Stimulated activated CD4-positive, alpha-beta T cell treated with anti-CD3 and anti-CD28 coated beads, Interleukin-4, amount 100 ng/mL, for 1 hour (primary cell): ENCODE measurements around the gene CUBN.

Experiments used
- DNase-seq: peaks from one replicate; pipeline ENCODE4 v3.0.0-alpha.2; 2020

The CUBN gene

DNA sequence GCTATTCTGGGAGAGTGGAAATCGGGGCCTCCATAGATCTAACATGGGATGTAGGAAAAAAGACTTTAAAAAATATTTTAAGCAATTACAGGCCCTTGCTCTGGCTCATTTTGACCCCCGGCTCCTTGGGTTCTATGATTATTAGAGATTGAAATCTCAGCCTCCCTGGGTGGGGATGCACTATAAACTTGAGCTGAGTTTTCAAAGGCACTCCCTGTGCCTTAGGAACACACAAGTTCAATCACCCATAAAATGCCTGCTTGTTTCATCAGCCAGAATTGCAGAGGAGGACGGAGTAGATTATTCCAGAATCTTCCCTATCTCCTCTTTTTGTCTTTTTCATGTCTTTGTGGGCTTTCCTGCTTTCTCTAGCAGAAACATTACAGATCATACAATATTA lies 145.4 kb downstream of the CUBN start:
- DNase-seq, result no peak

DNA sequence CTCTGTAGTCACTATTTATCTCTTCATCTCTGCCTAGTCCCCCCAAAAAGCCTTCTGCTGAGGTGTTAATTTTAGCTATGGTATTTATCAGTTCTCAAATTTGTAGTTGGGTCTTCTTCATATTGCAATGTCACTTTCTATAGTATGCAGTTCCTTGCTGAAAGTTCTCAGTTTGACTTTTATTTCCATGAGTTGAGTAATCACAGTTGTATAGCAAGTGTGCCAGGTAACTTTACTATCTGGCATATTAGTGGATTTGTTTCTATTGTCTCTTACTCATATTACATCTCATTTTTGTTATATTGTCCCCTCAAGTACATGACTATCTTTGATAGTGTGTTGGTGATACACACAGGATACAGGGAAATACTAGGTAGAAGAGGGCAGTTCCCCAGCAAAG lies 152.8 kb downstream of the CUBN start:
- no peak for DNase-seq

DNA sequence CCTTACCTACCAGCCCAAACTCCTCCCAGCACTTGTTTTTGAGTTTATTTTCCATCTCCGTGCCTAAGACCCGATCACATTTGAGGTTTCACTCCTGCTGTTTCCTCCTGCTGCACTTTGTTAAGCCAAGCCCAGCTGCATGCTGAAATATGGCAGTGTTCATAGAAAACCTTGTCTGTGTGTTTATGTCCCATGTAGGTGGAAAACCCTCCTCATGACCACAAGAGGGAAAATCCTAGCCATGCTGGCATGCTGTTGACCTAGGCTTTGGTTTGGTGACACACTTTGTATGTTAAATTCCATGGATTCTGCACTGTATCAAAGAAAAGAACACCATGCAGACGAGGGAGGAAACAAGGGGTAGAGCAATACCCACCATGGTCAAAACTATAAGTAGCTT lies 154.4 kb downstream of the CUBN start:
- DNase-seq, result no peak

DNA sequence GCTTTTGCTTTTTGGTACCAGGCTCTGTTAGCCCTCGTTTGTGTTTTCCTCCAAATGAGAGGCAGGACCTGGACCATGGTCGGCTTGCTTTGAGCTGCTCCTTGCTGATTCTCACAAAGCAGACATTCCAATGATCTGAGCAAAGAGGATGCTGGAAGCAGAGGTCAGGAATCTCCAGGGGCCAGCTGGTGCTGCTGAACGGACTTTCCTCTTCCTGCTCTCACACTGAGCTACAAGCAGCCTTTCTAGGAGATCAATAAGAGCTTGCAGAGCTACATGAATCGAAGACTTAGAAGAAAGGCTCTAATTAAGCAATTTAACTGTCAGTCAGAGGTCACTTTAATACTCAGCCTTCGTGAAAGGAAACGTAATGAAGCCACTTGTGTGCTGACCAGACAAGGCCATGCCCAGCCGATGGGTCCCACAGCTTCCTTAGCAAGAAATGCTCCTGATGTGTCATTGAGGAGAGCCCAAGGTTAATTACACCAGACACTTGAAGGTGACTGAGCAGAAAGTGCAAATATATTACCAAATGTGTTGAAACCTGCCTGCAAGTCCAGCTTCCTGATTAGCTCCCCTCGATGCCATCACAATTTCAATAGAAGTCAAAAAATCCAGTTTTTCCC lies 161.1 kb downstream of the CUBN start:
- no peak for DNase-seq

DNA sequence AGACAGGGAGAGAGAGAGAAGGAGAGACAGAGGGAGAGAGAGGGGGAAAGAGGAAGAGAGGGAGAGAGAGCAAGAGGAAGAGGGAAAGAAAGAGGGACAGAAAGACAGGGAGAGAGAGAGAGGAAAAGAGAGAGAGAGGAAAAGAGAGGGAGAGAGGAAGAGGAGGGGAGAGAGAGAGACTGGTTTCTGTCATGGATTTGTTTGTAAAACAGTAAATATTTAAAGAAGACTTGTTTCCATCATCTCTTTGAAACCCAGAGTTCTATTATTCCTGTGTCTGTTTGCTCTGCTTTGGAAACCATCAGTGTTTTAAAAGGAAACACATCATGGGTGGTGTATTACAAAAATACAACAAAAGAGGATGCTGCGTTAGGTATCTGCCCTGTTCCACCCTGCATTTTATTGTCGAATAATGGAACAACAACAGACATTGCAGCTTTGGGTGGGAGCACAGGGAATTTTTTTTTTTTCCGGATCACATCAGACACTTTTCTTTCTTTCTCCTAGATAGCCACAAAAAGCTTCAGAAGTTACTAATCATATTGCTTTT lies 161.7 kb downstream of the CUBN start:
- no peak for DNase-seq

DNA sequence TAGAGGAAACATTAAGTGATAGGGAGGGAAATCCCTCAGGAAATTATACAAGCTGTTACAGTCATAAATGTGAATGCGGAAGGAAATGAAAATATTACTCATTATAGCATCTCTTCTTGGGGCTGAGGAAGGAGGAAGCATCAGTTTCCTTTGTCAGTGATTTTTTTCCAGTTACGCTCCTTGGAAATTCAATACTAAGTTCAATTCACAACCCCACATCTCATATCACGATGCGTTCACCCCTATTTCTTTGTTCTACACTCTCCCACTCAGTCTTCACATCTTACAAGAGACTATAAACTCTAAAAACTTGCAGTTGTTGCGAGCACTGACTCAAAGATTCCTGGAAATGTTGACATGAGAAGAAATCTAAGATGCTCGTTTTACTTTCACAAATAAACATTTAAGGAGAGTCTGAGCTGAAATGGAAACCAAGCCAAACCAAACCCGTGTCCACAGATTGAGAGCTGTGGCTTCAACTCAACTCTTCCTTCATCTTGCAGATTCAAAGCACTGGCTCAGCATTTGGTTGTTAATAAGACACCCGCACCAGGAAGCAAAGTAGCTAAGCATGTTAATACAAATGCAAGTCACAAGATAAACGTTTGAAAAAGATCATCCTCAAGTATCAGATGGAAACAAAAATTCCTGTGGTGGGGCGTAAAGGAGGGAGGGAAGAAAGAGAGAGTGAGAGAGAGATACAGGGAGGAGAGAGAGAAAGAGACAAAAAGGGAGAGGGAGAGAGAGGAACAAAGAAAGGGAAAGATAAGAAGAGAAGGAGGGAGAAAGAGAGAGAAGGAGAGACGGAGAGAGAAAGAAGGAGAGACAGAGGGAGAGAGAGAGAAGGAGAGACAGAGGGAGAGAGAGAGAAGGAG lies 162.4 kb downstream of the CUBN start:
- DNase-seq, result no peak

DNA sequence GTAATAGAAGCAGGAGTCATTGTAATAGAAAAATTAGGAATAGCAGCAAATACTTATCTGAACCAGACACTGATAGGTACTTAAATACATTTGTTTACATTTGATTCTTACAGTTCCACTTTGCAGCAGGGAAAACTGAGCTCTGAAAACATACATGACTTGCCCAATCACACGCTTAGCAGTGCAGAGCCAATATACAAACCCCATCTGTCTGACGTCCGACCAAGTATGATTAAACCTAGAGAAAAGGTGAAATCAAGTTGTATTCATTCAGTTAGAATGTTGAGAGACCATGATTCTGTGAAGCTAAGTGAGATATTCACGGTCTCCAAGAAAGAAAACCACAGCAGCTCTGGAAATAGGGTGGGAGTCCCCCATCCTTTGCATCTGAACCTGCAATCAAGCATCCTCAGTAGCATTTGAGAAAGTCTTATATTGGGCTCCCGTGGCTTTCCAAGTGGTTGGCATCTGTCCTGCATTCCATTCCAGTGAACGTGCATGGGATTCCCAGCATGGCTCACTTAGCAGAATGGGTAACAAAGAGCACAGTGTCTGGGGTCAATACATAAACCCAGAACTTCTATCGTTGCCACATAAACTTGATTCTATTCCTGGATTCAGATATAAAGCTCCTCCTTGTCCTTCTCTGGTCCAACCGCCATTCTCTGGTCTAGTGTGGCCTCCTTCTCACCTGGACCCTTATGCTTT lies 163.7 kb downstream of the CUBN start:
- DNase-seq, result no peak

DNA sequence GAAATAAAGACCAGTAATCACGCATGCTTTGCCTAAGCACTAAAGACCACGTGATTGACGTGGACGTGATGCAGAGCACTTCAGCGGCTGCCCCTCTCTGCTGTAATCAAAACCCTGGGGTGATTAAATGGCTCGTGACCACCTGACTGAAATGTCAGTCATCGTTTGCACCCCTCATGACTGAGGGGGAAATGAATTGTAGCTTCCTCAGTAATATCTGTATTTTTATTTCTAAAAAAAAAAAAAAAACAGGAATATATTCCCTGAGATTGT lies 164.3 kb downstream of the CUBN start:
- DNase-seq, result no peak

DNA sequence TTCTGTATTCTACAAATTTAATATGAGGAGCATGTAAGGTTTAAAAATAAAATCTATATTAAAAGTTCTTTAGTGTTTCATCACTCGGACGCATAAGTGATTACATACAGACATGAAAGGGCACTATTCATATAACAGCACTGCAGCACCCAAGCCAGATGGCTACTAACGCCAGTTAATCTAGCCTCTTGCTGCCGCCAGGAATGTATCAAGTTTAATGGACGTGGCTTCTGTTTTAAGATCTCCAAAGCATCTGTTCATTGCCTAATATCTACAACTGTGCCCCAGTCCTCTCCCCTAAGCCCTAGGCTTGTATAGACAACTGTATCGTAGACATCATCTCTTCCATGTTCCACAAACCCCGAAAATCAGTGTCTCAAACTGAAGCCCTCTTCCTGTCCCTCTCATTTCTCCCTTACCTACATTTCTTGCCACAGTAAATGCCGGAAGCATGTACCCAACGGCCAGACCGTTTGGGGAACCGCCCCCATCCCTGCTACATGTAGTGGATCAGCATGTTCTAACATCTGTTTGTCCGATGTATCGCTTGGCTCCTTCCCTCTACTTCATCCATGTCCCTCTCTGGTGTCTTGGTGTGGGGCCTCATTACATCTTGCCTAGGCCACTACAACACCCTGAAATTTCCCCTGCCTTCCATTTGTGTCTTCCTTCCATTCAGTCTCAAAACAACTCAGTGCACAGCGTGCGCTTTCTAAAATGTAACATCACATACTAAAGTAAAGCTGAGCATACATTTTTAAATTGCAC lies 164.9 kb downstream of the CUBN start:
- no peak for DNase-seq

DNA sequence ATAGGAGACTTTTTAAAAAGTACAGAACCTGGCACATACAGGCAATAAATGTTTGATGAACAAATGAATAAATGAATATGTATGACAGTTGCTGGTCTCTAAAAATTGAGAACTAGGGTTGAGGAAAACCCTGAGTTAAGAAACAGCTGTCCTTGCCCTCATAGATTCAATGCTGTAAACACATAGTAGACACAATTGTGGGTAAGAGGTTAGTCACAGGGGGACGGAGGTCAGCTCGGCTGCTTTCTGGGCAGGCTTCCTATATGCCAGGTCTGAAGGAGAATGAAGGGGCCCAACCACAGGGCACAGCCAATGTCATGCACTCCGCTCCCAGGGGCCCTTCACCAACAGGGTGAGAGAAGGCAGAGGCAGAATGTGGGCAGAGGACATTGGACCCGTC lies 169.1 kb downstream of the CUBN start:
- no peak for DNase-seq

DNA sequence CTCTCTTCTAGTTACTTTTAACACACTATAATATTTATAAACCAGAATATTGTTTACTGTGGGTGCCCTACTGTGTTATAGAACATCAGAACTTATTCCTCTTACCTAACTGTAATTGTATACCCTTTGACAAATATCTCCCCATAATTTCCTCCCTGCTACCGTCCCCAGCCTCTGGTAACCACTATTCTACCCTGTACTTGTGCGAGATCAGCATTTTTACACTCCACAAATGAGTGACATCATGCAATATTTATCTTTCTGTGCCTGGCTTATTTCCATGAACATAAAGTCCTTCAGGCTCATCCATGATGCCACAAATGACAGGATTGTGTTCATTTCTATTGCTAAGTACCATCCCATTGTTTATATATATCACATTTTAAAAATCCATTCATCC lies 172.6 kb downstream of the CUBN start:
- DNase-seq, result no peak

DNA sequence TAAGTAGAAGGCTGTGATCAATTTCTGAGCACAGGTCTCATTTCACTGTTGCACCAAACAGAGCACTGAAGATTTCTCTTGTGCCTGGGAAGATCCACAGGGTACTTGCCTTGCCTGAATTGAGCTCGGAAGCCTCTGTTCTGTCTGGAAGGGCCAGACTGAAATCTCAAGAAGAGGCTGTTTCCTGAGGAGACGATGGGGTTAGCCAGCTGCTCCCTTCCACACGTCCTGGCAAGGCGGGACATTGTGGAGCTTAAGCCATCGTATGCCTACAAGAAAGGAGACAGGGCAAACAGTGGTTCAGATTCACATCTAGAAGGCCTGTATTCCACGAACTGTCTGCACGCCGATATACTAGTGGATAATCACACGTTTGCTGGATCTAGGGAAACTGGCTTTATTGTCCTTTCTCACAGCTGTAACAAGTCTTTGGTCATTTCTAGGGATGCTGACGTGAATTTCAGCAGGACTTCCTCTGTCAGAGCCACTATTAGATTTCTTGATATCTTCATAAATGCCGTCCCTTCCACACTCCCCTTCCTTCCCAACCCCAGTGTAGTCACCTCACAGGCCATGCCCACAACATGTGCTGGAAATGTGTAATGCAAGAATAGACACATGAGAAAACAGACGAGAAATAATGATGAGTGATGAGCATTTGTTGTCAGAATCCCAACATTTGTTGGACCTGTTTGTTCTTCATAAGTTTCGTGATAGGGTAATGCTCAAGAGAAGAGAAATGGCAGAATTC lies 175.2 kb downstream of the CUBN start:
- DNase-seq, result no peak

DNA sequence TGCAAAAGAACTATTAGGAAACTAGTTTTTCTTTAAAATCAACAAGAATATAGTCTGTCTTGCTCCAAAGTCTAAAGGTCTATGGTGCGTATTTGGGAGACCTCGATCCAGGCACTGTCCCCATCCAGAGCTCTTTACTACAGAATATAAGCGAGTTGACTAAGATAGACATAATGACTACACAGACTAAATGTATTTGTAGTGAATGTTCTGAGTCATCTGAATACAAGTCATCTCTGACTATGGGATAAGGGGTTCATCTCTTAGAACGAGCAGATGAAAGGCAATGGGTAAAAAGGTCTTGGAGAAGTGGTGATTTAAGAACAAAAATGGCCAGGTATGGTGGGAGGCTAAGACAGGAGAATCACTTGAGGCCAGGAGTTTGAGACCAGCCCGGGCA lies 176.3 kb downstream of the CUBN start:
- no peak for DNase-seq

DNA sequence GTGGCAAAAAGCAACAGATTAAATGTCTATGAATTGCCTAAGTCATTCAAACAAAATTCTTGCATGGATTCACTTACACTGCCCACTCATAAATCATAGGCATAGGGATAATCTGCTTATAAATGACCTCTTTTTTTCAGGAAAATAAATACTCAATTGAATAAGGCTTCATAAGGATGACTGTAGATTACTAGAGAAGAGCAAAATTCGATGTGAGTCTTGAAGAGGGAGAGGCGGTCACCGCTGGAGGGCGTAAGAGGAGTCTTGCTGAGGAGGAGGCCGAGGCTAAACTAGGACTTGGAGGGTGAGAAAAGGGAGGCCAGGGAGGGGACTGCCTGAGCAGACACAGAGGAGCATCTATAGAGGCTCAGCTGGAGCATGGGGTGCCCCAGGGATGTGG lies 177.0 kb downstream of the CUBN start:
- DNase-seq, result no peak

DNA sequence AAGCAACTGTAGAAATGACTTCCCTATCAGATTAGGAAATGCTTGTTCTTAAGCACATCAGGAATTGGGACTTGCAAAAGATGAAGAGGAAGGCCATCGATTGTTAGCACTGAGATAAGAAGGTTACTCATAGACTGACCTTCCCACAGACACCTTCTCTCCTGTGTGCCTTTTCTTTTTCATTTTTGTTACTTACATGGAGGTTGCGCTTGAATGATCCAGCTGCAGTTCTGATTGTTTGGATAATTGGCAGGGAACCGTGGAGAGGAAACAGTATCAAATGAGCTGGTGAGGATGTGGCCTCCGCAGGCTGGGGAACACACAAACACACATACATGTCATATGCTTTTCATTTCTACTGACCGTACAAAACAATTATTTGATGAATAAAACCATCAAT lies 177.5 kb downstream of the CUBN start:
- no peak for DNase-seq

DNA sequence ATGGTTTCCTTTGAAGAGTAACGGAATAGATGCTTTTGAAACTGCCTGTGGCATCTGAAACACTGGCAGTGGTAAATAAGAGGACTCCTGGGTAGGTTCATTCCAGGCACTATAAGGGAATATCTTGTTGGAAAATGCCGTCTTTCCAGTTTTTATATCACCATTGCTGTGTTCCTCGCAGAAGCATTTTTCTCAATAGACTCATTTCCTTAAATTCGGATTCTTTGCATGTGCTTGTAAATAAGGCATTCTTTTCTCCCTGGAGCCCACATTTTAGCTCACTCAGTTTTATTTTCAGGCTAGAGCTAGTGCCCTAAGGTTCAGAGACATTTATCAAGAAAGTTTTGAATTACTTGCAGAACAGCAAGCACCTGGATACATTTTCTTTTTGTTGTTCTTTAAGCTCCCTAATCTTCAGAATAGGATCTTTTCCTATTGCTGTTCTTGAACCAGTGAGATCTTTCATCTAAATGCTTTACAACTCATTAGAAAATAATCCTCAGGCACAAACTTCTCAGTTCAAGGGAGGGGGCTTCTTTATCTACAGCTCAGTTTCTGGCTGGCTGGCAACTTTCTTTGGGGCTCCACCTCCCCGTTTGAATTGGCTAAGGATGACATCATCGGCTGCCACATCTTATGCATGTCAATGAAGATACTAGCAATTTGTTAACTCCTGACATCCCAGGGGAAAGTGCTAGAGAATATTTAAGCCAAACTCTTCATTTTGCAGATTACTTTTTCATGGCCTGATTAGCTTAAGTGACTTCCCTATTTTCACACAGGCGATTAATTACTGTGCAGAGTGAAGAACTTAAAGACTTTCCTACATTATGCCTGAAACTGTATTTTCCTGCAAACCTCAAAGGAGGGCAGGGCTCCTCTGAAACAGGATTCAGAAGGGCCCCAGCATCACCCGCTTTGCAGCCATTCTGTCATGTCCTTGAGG lies 178.7 kb downstream of the CUBN start:
- DNase-seq, result peak; percentile 6

DNA sequence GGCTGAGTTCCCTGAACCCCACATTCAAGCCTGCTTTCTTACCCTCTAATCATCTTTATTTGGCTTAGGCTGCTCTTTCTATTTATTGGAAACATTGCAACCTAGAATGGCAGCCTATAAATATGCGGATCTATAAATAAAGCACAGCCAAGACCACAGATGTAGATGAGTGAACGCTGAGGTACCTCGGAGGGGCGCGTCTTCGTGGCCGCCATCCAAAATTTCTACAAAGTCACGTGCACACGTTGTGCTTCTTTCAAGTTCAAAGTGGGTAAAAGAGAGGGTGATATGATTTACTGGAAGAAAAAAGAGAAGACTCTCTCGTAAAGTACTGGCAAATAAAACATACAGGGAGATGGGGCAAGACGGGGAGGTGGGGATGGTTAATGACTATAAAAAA lies 179.8 kb downstream of the CUBN start:
- no peak for DNase-seq

DNA sequence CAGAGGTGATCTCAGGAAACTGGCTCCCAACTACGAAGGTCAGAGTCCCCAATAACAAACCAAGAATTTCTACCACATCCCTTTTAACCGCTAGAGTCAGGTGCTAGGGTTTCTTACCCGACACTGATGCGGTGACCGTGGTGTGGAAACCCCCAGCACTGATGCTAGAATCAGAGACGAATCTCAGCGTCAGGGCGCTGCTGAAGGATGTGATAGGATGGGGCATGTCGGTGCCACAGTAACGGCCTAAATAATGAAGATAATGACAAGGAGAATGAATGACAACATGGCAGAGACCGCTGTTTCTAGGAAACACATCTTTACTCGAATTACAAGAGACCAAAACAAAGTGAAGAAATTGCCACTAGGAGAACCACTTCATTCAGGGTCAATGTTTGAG lies 181.2 kb downstream of the CUBN start:
- no peak for DNase-seq

DNA sequence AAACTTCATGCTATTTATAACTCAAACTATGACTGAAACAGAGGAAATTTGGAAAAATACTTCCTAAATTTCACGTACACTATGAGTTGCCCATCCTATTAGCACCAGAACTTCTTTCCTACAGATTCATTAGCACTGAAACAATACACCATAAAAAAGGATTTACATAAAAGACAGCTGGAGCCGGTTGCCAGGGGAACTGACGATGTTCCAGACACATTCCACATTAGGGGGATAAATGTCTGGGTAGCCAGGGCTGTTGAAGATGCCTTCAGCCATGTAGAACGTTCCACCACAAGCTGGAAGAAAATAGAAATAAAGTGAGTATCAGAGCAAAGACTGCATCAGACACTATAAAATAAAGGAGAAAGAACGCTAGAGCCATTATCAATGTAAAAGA lies 182.5 kb downstream of the CUBN start:
- no peak for DNase-seq

DNA sequence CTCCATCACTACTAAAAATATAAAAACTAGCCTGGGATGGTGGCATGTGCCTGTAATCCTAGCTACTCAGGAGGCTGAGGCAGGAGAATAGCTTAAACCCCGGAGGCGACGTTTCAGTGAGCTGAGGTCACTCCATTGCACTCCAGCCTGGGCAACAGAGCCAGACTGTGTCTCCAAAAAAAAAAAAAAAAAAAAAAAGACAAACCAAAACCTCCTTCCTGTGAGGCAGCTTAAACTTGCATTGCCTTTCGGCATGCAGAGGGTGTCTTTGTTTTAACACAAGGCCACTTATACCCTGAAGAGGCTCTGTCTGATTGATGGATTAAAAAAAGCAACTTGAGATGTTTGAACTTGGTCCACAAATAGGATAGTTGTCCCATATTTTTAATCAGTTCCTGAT lies 184.0 kb downstream of the CUBN start:
- no peak for DNase-seq

DNA sequence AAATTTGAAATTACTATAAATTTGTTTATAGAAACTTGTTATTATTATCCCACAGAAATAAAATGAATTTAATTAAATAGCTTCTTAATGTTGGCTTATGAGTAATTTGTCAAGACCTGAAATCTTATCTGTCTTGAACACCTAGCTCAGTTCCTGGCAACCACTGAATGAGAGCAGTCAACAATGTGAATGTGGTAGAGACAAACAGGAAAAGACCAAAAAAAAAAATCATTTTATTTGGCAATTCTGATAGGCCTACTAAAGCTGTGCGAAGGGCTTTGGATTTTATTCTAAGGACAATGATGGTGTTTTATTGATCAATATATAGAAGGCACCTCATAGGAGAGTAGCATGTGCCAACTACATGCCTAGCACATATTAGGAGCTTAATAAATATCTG lies 184.6 kb downstream of the CUBN start:
- DNase-seq, result no peak
